Measurements from ENCODE around the gene DCPS.

- TF ChIP-seq, protein P1, sequence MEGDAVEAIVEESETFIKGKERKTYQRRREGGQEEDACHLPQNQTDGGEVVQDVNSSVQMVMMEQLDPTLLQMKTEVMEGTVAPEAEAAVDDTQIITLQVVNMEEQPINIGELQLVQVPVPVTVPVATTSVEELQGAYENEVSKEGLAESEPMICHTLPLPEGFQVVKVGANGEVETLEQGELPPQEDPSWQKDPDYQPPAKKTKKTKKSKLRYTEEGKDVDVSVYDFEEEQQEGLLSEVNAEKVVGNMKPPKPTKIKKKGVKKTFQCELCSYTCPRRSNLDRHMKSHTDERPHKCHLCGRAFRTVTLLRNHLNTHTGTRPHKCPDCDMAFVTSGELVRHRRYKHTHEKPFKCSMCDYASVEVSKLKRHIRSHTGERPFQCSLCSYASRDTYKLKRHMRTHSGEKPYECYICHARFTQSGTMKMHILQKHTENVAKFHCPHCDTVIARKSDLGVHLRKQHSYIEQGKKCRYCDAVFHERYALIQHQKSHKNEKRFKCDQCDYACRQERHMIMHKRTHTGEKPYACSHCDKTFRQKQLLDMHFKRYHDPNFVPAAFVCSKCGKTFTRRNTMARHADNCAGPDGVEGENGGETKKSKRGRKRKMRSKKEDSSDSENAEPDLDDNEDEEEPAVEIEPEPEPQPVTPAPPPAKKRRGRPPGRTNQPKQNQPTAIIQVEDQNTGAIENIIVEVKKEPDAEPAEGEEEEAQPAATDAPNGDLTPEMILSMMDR (IDR thresholded peaks at IDR 0.05; ENCODE audit: insufficient read depth, low read length, poor library complexity, severe bottlenecking), result no peak
- TF ChIP-seq EZH2phosphoT487 (conservative IDR thresholded peaks at IDR 0.05; ENCODE audit: low read length), result no peak
Observed at GRCh38 chr11:126387857-126388256, 84.0 kb downstream of the DCPS start.

Measured in SU-DHL-6 (cell line).